Vagina (tissue), 2 donors: ENCODE results near the gene HMGN2.
"Not testable (repeated sequence)": the region's sequence is repeated elsewhere in the genome, so short reads cannot be mapped to it uniquely, and the experiment has no call there.

Source experiments
- POLR2A ChIP-seq, 2 donors: fragments of 450-650 bp; IDR thresholded peaks; one replicate each; pipeline ENCODE4 v1.6.1; 2017; ENCODE audit warnings: antibody characterized with exemption in 2 of 2, mild to moderate bottlenecking in 2 of 2, moderate library complexity in 2 of 2
- POLR2AphosphoS5 ChIP-seq, 2 donors: sonication (generic); formaldehyde crosslinking; IDR thresholded peaks; one replicate each; pipeline ENCODE4 v1.9.0; 2017; ENCODE audit warnings: antibody characterized with exemption in 2 of 2, mild to moderate bottlenecking in 2 of 2, low read depth in 1 of 2; ENCODE audit not compliant: insufficient read depth in 1 of 2
- TF ChIP-seq, protein P1 (sequence below), 3 experiments: fragments of 450-650 bp in 2 of 3; fragments of 200-600 bp in 1 of 3; sonication (generic) in 1 of 3; IDR thresholded peaks; one replicate each; pipeline ENCODE4 v1.5.1; 2017 to 2019; ENCODE audit warnings: antibody characterized with exemption in 3 of 3, mild to moderate bottlenecking in 2 of 3, moderate library complexity in 2 of 3

DNA sequence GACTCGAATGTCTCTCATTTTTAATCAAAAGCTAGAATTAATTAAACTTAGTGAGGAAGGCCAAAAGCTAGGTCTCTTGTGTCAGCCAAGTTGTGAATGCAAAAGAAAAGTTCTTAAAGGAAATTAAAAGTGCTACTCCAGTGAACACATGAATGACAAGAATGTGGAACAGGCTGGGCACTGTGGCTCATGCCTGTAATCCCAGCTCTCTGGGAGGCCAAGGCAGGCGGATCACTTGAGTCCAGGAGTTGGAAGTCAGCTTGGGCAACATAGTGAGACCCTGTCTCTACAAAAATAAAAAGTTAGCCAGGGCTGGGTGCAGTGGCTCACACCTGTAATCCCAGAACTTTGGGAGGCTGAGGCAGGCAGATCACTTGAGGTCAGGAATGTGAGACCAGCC, 38.5 kb downstream of the HMGN2 start:
- TF ChIP-seq, protein P1, sequence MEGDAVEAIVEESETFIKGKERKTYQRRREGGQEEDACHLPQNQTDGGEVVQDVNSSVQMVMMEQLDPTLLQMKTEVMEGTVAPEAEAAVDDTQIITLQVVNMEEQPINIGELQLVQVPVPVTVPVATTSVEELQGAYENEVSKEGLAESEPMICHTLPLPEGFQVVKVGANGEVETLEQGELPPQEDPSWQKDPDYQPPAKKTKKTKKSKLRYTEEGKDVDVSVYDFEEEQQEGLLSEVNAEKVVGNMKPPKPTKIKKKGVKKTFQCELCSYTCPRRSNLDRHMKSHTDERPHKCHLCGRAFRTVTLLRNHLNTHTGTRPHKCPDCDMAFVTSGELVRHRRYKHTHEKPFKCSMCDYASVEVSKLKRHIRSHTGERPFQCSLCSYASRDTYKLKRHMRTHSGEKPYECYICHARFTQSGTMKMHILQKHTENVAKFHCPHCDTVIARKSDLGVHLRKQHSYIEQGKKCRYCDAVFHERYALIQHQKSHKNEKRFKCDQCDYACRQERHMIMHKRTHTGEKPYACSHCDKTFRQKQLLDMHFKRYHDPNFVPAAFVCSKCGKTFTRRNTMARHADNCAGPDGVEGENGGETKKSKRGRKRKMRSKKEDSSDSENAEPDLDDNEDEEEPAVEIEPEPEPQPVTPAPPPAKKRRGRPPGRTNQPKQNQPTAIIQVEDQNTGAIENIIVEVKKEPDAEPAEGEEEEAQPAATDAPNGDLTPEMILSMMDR (IDR thresholded peaks at IDR 0.05) = not testable (repeated sequence)
- not testable (repeated sequence) for TF ChIP-seq POLR2AphosphoS5 (IDR thresholded peaks at IDR 0.05; ENCODE audit: insufficient read depth in 1 of 2, low read depth in 1 of 2); POLR2A (IDR thresholded peaks at IDR 0.05)
